GM12873 (cell line): ENCODE results near the gene PEX7.
A peak's percentile ranks its signal among the peaks of the same experiment; 100 is the strongest.

Experiments used
- TF ChIP-seq, protein P1 (sequence below): IDR thresholded peaks from 2 replicates; pipeline ENCODE4 v1.5.1; 2012; ENCODE audit warnings: low read depth, mild to moderate bottlenecking, moderate library complexity, low read length, control low read depth; ENCODE audit not compliant: insufficient read depth; ENCODE audit errors: missing control alignments

The PEX7 gene

DNA sequence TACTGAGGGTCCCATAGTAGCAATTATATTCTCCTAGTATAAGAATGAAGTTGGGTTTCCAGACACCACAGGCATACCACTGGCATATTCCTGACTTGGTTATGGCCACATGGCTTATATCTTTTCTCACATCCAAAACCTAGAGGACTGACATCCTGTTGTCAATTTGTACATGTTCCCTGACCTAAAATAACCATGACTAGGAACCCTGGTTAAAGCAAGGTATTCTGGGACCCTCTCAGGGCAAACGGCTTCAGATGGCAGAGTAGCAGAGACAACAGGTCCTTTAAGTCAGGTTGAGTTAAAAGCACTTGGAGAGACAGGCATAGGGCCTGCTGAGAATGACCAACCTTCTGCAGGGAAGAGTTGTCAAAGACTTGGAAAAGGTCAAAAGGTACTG, 42.7 kb upstream of the PEX7 start:
- TF ChIP-seq, protein P1, sequence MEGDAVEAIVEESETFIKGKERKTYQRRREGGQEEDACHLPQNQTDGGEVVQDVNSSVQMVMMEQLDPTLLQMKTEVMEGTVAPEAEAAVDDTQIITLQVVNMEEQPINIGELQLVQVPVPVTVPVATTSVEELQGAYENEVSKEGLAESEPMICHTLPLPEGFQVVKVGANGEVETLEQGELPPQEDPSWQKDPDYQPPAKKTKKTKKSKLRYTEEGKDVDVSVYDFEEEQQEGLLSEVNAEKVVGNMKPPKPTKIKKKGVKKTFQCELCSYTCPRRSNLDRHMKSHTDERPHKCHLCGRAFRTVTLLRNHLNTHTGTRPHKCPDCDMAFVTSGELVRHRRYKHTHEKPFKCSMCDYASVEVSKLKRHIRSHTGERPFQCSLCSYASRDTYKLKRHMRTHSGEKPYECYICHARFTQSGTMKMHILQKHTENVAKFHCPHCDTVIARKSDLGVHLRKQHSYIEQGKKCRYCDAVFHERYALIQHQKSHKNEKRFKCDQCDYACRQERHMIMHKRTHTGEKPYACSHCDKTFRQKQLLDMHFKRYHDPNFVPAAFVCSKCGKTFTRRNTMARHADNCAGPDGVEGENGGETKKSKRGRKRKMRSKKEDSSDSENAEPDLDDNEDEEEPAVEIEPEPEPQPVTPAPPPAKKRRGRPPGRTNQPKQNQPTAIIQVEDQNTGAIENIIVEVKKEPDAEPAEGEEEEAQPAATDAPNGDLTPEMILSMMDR, result no peak

DNA sequence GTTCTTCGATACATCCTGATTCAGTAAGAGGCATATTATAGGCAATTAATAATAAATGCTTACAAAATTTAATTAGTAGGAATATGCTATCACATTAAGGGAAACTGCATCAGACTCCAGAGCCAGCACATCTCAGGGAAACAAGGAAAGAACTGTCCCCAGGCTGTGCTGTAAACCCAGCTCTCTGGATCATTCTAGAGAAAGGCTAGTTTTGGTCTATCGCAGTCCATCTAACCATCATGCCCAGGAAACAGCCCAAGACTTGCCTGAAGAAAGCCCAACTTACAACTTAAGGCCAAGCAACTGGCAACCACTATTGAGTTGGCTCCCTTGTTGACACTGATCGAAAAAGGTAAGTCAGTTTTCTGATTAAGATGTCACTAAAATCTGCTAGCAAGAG, 41.4 kb upstream of the PEX7 start:
- TF ChIP-seq, protein P1, result no peak

DNA sequence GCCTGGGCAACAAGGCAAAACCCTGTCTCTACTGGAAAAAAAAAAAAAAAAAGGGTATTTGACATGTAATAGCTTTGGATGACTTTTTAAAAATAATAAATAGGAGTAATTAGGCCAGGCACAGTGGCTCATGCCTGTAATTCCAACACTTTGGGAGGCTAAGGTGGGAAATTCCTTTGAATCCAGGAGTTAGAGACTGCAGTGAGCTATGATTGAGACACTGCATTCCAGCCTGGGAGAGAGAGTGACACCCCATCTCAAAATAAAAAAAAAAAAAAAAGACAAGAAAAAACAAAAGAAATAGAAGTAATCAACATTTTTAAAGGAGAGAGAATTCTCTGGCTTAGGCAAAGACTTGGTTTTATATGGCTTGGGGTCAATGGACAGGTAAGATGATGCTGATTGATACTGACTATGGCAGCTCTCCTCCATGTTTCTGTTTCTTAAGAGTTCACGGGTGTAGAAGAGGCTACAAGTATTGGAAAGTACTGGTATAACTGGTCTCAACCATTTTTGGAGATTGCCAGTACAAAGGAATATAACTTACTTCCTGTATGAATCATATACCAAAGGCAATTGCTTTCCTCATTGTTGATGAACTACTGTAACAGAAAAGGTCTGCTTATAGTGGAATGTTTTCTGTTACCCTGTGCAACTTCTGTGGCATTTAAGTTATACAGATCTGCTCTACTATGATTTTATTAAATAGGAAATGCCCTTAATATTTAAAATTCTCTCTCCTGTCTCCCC, 40.2 kb upstream of the PEX7 start:
- TF ChIP-seq, protein P1, result no peak

DNA sequence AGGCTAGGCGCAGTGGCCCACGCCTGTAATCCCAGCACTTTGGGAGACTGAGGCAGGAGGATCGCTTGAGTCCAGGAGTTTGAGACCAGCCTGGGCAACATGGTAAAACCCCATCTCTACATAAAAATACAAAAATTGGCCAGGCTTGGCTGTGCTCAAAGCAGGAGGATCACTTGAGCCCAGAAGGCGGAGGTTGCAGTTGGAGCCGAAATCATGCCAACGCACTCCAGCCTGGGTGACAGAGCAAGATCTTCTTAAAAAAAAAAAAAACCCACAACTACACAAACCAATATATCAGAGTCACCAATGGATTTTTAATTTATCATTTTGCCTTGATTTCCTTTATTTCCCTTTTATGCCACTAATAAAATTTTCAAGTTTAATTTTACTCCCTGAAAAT, 39.4 kb upstream of the PEX7 start:
- TF ChIP-seq, protein P1, result no peak

DNA sequence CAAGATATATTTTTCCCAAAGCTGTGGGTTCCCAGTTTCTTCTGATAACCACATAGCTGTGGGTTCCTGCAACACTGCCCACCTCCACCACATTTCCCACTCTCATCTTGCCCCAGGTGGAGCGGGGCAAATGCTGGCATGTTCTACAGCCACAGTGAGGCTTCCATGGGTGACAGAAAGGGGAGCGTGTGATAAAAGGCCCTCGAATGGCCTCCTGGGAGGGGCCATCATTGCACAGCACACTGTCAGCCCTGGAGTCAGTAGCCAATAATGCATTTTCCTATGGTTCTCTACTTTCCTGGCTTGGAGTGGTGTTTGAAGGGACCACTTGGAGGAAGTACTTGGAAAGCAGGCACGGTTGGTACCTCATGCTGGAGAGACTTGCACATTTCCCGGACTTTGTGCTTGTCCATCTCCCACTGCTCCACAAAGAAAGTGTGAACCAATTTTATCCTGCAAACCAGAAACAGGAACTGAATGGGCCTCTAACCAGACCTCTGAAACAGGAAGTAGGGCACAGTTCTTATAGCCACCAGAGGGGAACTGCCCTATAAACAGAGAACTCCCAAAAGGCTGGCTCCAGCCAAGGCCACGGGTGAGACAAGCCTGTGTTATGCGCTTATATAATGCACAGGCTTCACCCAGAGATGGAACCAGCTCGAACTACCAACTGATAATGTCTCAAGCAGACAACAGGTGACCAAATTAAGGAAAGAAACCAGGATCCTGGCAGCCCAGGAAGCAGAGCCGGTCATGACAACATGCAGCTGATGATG, 38.7 kb upstream of the PEX7 start:
- TF ChIP-seq, protein P1, result peak; percentile 50

DNA sequence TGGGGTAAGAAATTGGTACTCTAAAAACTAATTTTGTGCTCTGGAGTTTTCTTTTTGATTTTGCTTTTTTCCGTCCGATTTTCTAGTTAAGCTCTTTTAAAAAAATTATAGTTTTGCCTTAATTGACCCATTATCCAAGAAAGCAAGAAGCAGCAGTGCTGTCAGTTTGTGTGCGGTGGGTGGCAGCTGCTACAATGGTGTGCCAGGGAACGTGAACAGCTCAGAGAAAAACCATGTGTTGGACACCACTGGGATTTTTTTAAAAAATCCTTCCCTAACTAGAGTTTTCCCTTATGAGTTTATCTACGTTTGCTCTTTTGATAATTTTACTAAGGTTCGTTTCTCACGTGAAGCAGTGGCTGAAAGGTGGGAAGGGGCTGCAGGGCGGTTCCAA, 38.1 kb upstream of the PEX7 start:
- TF ChIP-seq, protein P1, result no peak

DNA sequence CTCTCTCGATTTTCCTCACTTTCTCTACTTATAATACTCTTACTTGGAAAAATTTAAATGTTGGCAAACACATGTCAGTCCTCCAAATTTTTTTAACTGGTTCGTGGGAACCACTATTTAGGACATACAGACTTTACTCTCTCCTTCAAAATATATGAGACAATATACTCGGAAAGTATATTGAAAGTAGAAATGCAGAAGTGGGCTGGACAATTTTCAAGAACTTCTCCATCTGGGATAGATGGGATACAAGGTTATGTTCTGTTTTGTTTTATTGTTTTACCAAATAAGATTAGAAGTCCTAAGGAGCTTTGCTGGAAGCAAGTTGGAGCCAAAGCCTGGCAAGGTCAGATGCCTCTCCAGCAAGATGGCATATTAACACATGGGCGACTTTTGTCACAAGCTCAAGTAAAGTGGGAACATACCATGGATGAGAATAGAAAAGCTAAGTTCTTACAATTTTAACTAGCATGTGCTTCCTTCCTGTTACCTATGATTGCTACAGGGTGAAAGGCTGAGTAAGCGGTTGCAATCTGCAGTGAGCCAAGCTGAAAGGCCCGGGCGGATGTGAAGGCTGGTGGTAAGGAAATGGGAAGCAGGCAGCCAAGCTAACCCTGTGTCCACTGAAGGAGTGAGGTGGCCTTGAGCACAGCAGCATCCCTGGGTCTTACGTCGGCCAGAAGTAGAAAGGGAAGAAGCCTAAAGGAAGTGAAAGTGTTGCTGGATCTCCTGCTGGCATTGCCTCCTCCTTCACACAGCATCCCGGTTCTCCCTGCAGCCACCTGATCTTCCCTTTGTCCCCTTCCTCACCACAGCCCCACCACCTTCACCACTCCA, 37.3 kb upstream of the PEX7 start:
- TF ChIP-seq, protein P1, result no peak
